Neural cell (in vitro differentiated cells): ENCODE results near the gene TIMM44. TPM values are rescaled to one million over a fixed set of nuclear protein-coding genes. Genes with fewer than 3 reads are reported as not detected.

ENCODE experiments used
- H2AFZ ChIP-seq: fragments of 200-600, 300-800 bp; sonication (generic), shearing (Covaris generic); 2 replicates; pipeline ENCODE4 v1.6.0; 2014; ENCODE audit warnings: low read depth, mild to moderate bottlenecking, antibody characterized with exemption, low read length, moderate library complexity
- H3F3A ChIP-seq: fragments of 200-600 bp; shearing (Covaris generic); 2 replicates; pipeline ENCODE4 v1.6.1; 2016; ENCODE audit warnings: mild to moderate bottlenecking, moderate library complexity, mixed read lengths, antibody characterized with exemption, low read length; ENCODE audit not compliant: insufficient read depth, poor library complexity, severe bottlenecking
- H3K27ac ChIP-seq: fragments of 200-600, 300-800 bp; sonication (generic), shearing (Covaris generic); 2 replicates; pipeline ENCODE4 v1.5.1; 2014; ENCODE audit warnings: mild to moderate bottlenecking, low read length, moderate library complexity
- H3K27me3 ChIP-seq: fragments of 300-800, 200-600 bp; sonication (generic), shearing (Covaris generic); 2 replicates; pipeline ENCODE4 v1.6.0; 2014; ENCODE audit warnings: mild to moderate bottlenecking, low read depth, low read length, moderate library complexity; ENCODE audit not compliant: insufficient read depth
- H3K36me3 ChIP-seq: fragments of 300-800, 200-600 bp; sonication (generic), shearing (Covaris generic); 2 replicates; pipeline ENCODE4 v1.5.1; 2014; ENCODE audit warnings: mild to moderate bottlenecking, antibody characterized with exemption, low read length, moderate library complexity; ENCODE audit not compliant: insufficient read depth
- H3K4me2 ChIP-seq: fragments of 300-800, 200-600 bp; sonication (generic), shearing (Covaris generic); 2 replicates; pipeline ENCODE4 v1.6.0; 2014; ENCODE audit warnings: mild to moderate bottlenecking, low read length
- H3K4me3 ChIP-seq: fragments of 300-800, 200-600 bp; sonication (generic), shearing (Covaris generic); 2 replicates; pipeline ENCODE4 v1.5.1; 2014; ENCODE audit warnings: mild to moderate bottlenecking, low read length, moderate library complexity
- H3K79me2 ChIP-seq: fragments of 200-600 bp; shearing (Covaris generic); replicated peaks from 2 replicates; pipeline ENCODE4 v1.6.0; 2014; ENCODE audit warnings: mild to moderate bottlenecking, low read length, moderate library complexity; ENCODE audit not compliant: insufficient read depth
- H3K9ac ChIP-seq: fragments of 300-800, 200-600 bp; sonication (generic), shearing (Covaris generic); 2 replicates; pipeline ENCODE4 v1.6.1; 2016; ENCODE audit warnings: mild to moderate bottlenecking, low read length, mixed read lengths
- H3K9me2 ChIP-seq: fragments of 200-600 bp; shearing (Covaris generic); 2 replicates; pipeline ENCODE4 v1.6.1; 2016; ENCODE audit warnings: mild to moderate bottlenecking, low read length, mixed read lengths; ENCODE audit not compliant: insufficient read depth
- H3K9me3 ChIP-seq: fragments of 200-600, 300-800 bp; sonication (generic), shearing (Covaris generic); 2 replicates; pipeline ENCODE4 v1.6.1; 2016; ENCODE audit warnings: mild to moderate bottlenecking, mixed run types, low read length, moderate library complexity, mixed read lengths
- H4K20me1 ChIP-seq: fragments of 200-600 bp; shearing (Covaris generic); 2 replicates; pipeline ENCODE4 v1.6.1; 2016; ENCODE audit warnings: mild to moderate bottlenecking, mixed run types; ENCODE audit not compliant: insufficient read depth
- EP300 ChIP-seq: fragments of 450-650 bp; conservative IDR thresholded peaks from 2 replicates; pipeline ENCODE4 v1.6.1; 2014; ENCODE audit warnings: antibody characterized with exemption, mild to moderate bottlenecking, moderate library complexity; ENCODE audit not compliant: poor library complexity, severe bottlenecking
- EZH2 ChIP-seq: fragments of 200-600, 300-800 bp; shearing (Covaris generic), sonication (generic); IDR thresholded peaks from 2 replicates; pipeline ENCODE4 v1.6.1; 2014; ENCODE audit warnings: antibody characterized with exemption, low read length, borderline replicate concordance, mild to moderate bottlenecking; ENCODE audit not compliant: insufficient read depth, poor library complexity, severe bottlenecking
- MXI1 ChIP-seq: fragments of 450-650 bp; conservative IDR thresholded peaks from 2 replicates; pipeline ENCODE4 v1.6.1; 2014; ENCODE audit warnings: antibody characterized with exemption, mild to moderate bottlenecking; ENCODE audit not compliant: poor library complexity, severe bottlenecking
- POLR2AphosphoS5 ChIP-seq: IDR thresholded peaks from 2 replicates; pipeline ENCODE4 v1.6.1; 2012
- RAD21 ChIP-seq: fragments of 450-650 bp; conservative IDR thresholded peaks from 2 replicates; pipeline ENCODE4 v1.6.1; 2014; ENCODE audit warnings: antibody characterized with exemption, mild to moderate bottlenecking, moderate library complexity
- SMC3 ChIP-seq: fragments of 450-650 bp; conservative IDR thresholded peaks from 2 replicates; pipeline ENCODE4 v1.6.1; 2014; ENCODE audit warnings: antibody characterized with exemption, mild to moderate bottlenecking, moderate library complexity; ENCODE audit not compliant: poor library complexity
- TAF1 ChIP-seq: IDR thresholded peaks from 2 replicates; pipeline ENCODE4 v1.6.1; 2012; ENCODE audit warnings: low read depth
- polyA plus RNA-seq: library from polyadenylated mRNA; depleted of rRNA; stranded (reverse); fragments of >200 nt; gene quantifications from 2 replicates; pipeline ENCODE4 v1.2.3, GENCODE V29; 2014
- TF ChIP-seq, protein P1 (sequence below): fragments of 450-650 bp; IDR thresholded peaks from 2 replicates; pipeline ENCODE4 v1.5.1; 2014; ENCODE audit warnings: antibody characterized with exemption, mild to moderate bottlenecking, moderate library complexity; ENCODE audit not compliant: poor library complexity, severe bottlenecking
- TF ChIP-seq, protein P2 (sequence below): IDR thresholded peaks from 2 replicates; pipeline ENCODE4 v1.6.1; 2012; ENCODE audit warnings: borderline replicate concordance

The TIMM44 gene
- polyA plus RNA-seq, 1 donor from 2014 or later, result 48.3 TPM

DNA sequence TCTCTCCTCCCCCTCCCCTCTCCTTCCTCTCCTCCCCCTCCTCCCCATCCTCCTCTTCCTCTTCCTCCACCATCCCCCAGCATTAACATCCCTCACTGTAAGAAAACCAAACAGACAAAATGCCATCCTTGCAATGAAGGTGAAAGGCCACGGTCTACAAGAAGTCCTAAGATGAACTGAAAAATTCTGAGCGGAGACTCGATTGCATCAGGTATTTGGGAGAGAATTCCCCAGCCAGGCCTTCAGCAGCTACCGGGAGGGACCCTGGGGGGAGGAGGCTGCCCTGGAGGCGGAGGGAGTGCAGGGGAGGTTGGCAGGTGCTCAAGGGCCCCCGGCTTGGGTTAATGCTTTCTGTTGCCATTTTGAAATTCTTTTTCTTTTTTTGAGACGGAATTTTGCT is 10.1 kb upstream of the TIMM44 start:
- H3K9me3 ChIP-seq, result no peaks in the 10 kb centered on the region
- no peaks in the 10 kb centered on the region for H3K9me2 ChIP-seq
- H3K79me2 ChIP-seq, result no peaks in the 10 kb centered on the region
- H3F3A ChIP-seq, result no peaks in the 10 kb centered on the region
- H4K20me1 ChIP-seq, result no peaks in the 10 kb centered on the region
- H2AFZ ChIP-seq, result no peak overlapping the region
- TF ChIP-seq EP300 (no peak), RAD21 (no peak), MXI1 (no peak), EZH2 (no peak), TAF1 (no peak), POLR2AphosphoS5 (no peak), SMC3 (no peak)
- TF ChIP-seq, protein P1, sequence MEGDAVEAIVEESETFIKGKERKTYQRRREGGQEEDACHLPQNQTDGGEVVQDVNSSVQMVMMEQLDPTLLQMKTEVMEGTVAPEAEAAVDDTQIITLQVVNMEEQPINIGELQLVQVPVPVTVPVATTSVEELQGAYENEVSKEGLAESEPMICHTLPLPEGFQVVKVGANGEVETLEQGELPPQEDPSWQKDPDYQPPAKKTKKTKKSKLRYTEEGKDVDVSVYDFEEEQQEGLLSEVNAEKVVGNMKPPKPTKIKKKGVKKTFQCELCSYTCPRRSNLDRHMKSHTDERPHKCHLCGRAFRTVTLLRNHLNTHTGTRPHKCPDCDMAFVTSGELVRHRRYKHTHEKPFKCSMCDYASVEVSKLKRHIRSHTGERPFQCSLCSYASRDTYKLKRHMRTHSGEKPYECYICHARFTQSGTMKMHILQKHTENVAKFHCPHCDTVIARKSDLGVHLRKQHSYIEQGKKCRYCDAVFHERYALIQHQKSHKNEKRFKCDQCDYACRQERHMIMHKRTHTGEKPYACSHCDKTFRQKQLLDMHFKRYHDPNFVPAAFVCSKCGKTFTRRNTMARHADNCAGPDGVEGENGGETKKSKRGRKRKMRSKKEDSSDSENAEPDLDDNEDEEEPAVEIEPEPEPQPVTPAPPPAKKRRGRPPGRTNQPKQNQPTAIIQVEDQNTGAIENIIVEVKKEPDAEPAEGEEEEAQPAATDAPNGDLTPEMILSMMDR, result no peak
- TF ChIP-seq, protein P2, sequence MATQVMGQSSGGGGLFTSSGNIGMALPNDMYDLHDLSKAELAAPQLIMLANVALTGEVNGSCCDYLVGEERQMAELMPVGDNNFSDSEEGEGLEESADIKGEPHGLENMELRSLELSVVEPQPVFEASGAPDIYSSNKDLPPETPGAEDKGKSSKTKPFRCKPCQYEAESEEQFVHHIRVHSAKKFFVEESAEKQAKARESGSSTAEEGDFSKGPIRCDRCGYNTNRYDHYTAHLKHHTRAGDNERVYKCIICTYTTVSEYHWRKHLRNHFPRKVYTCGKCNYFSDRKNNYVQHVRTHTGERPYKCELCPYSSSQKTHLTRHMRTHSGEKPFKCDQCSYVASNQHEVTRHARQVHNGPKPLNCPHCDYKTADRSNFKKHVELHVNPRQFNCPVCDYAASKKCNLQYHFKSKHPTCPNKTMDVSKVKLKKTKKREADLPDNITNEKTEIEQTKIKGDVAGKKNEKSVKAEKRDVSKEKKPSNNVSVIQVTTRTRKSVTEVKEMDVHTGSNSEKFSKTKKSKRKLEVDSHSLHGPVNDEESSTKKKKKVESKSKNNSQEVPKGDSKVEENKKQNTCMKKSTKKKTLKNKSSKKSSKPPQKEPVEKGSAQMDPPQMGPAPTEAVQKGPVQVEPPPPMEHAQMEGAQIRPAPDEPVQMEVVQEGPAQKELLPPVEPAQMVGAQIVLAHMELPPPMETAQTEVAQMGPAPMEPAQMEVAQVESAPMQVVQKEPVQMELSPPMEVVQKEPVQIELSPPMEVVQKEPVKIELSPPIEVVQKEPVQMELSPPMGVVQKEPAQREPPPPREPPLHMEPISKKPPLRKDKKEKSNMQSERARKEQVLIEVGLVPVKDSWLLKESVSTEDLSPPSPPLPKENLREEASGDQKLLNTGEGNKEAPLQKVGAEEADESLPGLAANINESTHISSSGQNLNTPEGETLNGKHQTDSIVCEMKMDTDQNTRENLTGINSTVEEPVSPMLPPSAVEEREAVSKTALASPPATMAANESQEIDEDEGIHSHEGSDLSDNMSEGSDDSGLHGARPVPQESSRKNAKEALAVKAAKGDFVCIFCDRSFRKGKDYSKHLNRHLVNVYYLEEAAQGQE, result no peak
- H3K4me3 ChIP-seq, result no peak overlapping the region
- H3K27me3 ChIP-seq, result no peaks in the 10 kb centered on the region
- no peak overlapping the region for H3K4me2 ChIP-seq
- no peak overlapping the region for H3K27ac ChIP-seq
- H3K36me3 ChIP-seq, result no peaks in the 10 kb centered on the region
- H3K9ac ChIP-seq, result no peak overlapping the region

DNA sequence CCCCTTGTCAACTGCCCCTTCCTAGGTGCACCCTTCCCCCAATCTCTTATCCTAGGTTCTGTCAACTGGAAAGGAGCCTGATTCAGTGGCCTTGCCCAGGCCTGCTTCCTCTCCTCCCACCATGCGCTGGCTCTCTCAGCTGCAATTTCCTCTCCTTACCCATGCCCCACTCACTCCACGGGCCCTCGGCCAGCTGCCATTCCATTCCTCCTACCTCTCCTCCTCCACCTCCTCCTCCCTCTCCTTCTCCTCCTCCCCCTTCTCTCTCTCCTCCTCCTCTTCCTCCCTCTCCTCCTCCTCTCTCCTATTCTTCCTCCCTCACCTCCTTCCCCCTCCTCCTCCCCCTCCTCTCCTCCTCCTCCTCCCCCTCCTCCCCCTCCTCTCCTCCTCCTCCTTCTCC is 9.6 kb upstream of the TIMM44 start:
- Histone ChIP-seq H2AFZ (no peak overlapping the region), H3K9ac (no peak overlapping the region), H3K27ac (no peak overlapping the region), H3K9me3 (no peaks in the 10 kb centered on the region), H3F3A (no peaks in the 10 kb centered on the region), H3K27me3 (no peaks in the 10 kb centered on the region), H4K20me1 (no peaks in the 10 kb centered on the region), H3K36me3 (no peaks in the 10 kb centered on the region), H3K4me2 (no peak overlapping the region), H3K4me3 (no peak overlapping the region), H3K9me2 (no peaks in the 10 kb centered on the region), H3K79me2 (no peaks in the 10 kb centered on the region)
- no peak for TF ChIP-seq TAF1

DNA sequence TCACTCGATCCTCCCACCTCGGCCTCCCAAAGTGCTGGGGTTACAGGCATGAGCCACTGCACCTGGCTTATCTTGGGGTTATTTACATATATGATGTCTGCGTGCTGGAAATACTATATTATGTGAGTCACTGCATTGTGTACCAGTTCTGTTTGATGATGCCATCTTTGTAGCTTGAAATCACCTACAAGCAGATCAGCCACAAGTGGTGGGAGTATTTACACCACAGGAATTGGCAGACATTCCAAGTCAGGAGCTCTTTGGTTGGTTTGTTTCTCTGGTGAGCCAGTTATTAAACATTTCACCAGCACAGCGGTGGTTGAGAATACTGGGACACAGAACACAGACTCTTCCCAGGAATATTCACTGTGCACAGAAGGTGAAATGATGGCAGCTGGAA is 4.5 kb upstream of the TIMM44 start:
- Histone ChIP-seq H3K4me3 (no peak overlapping the region), H3K79me2 (peaks cover 1% of the 10 kb centered on the region), H3F3A (peaks cover 4% of the 10 kb centered on the region), H2AFZ (no peak overlapping the region), H3K27ac (no peak overlapping the region), H3K4me2 (no peak overlapping the region), H3K9ac (no peak overlapping the region), H3K36me3 (no peaks in the 10 kb centered on the region), H4K20me1 (no peaks in the 10 kb centered on the region), H3K9me3 (no peaks in the 10 kb centered on the region), H3K9me2 (no peaks in the 10 kb centered on the region), H3K27me3 (no peaks in the 10 kb centered on the region)
- TF ChIP-seq, protein P1, result no peak
- TF ChIP-seq TAF1 (no peak), POLR2AphosphoS5 (no peak), RAD21 (no peak)
